KMS-11 (cell line): Measurements from ENCODE around the gene RND1.
A peak's percentile ranks its signal among the peaks of the same experiment; 100 is the strongest.

Experiments used
- H2AFZ ChIP-seq: fragments of 200-600 bp; sonication (generic); 2 replicates; pipeline ENCODE4 v1.6.1; 2016; ENCODE audit warnings: antibody characterized with exemption, mixed run types, low read depth
- H3K27ac ChIP-seq: fragments of 200-600 bp; sonication (generic); 2 replicates; pipeline ENCODE4 v1.6.1; 2016; ENCODE audit warnings: mild to moderate bottlenecking, mixed run types
- H3K27me3 ChIP-seq: fragments of 200-600 bp; sonication (generic); 2 replicates; pipeline ENCODE4 v1.6.1; 2017; ENCODE audit warnings: mild to moderate bottlenecking, low read depth, mixed run types, moderate library complexity; ENCODE audit not compliant: insufficient read depth
- H3K36me3 ChIP-seq: fragments of 200-600 bp; sonication (generic); 2 replicates; pipeline ENCODE4 v1.6.1; 2017; ENCODE audit warnings: mild to moderate bottlenecking, mixed run types; ENCODE audit not compliant: insufficient read depth
- H3K4me1 ChIP-seq: fragments of 200-600 bp; sonication (generic); 2 replicates; pipeline ENCODE4 v1.6.1; 2016; ENCODE audit warnings: mild to moderate bottlenecking, low read depth, mixed run types; ENCODE audit not compliant: poor library complexity, severe bottlenecking
- H3K4me2 ChIP-seq: fragments of 200-600 bp; sonication (generic); 2 replicates; pipeline ENCODE4 v1.7.0; 2016; ENCODE audit warnings: mild to moderate bottlenecking, mixed run types
- H3K4me3 ChIP-seq: fragments of 200-600 bp; sonication (generic); IDR thresholded peaks from 2 replicates; pipeline ENCODE4 v1.6.1; 2017; ENCODE audit warnings: low read depth, low read length, mixed read lengths; ENCODE audit not compliant: insufficient read depth
- H3K79me2 ChIP-seq: fragments of 200-600 bp; sonication (generic); 2 replicates; pipeline ENCODE4 v1.6.1; 2016; ENCODE audit warnings: low read depth, mixed run types; ENCODE audit not compliant: insufficient read depth
- H3K9ac ChIP-seq: fragments of 200-600 bp; sonication (generic); 2 replicates; pipeline ENCODE4 v1.6.1; 2016; ENCODE audit warnings: mild to moderate bottlenecking, mixed run types
- H4K20me1 ChIP-seq: fragments of 200-600 bp; sonication (generic); 2 replicates; pipeline ENCODE4 v1.6.1; 2016; ENCODE audit warnings: mild to moderate bottlenecking, mixed run types; ENCODE audit not compliant: insufficient read depth
- CTCF ChIP-seq: fragments of 200-600 bp; sonication (generic); conservative IDR thresholded peaks from 2 replicates; pipeline ENCODE4 v1.6.1; 2017; ENCODE audit warnings: low read depth, mild to moderate bottlenecking, antibody characterized with exemption, low read length, moderate library complexity, mixed read lengths

Gene RND1

GRCh38 chr12:48890657-48891418 lies 25.2 kb upstream of the RND1 start:
- H3K4me3 ChIP-seq, result no peak overlapping the region
- TF ChIP-seq CTCF, result peak; percentile 86
- H3K27ac ChIP-seq, result no peak overlapping the region
- no peaks in the 10 kb centered on the region for H3K79me2 ChIP-seq
- H3K27me3 ChIP-seq, result 0 out of 2 replicates have a peak, but pooled peaks cover 4% of the 10 kb centered on the region
- H2AFZ ChIP-seq, result peak overlapping the region; percentile 75
- H3K36me3 ChIP-seq, result no peaks in the 10 kb centered on the region
- no peaks in the 10 kb centered on the region for H4K20me1 ChIP-seq
- H3K9ac ChIP-seq, result no peak overlapping the region
- peaks cover 8% of the 10 kb centered on the region for H3K4me1 ChIP-seq
- no peak overlapping the region; the same call in 1 of the 2 replicates for H3K4me2 ChIP-seq

- Histone ChIP-seq H3K4me1 (peaks cover 8% of the 10 kb centered on the region), H4K20me1 (no peaks in the 10 kb centered on the region), H2AFZ (no peak overlapping the region), H3K36me3 (no peaks in the 10 kb centered on the region), H3K27me3 (0 out of 2 replicates have a peak, but pooled peaks cover 4% of the 10 kb centered on the region), H3K9ac (no peak overlapping the region), H3K27ac (no peak overlapping the region), H3K79me2 (no peaks in the 10 kb centered on the region), H3K4me2 (no peak overlapping the region), H3K4me3 (no peak overlapping the region)
- no peak for TF ChIP-seq CTCF
These were observed 24.0 kb upstream of the RND1 start for GRCh38 chr12:48889679-48890078.

GRCh38 chr12:48883305-48884161 lies 17.9 kb upstream of the RND1 start:
- H3K36me3 ChIP-seq, result no peaks in the 10 kb centered on the region
- H3K4me3 ChIP-seq, result no peak overlapping the region
- no peak overlapping the region for H3K9ac ChIP-seq
- H3K79me2 ChIP-seq, result no peaks in the 10 kb centered on the region
- H3K4me1 ChIP-seq, result no peaks in the 10 kb centered on the region
- no peak overlapping the region for H2AFZ ChIP-seq
- H4K20me1 ChIP-seq, result no peaks in the 10 kb centered on the region
- no peak overlapping the region for H3K4me2 ChIP-seq
- TF ChIP-seq CTCF, result no peak
- H3K27me3 ChIP-seq, result no peaks in the 10 kb centered on the region
- H3K27ac ChIP-seq, result no peak overlapping the region

GRCh38 chr12:48882972-48883304 lies 17.3 kb upstream of the RND1 start:
- no peak overlapping the region for H3K9ac ChIP-seq
- no peaks in the 10 kb centered on the region for H3K36me3 ChIP-seq
- no peak overlapping the region for H3K4me3 ChIP-seq
- no peaks in the 10 kb centered on the region for H3K4me1 ChIP-seq
- H2AFZ ChIP-seq, result no peak overlapping the region
- no peak overlapping the region for H3K27ac ChIP-seq
- no peak for TF ChIP-seq CTCF
- no peak overlapping the region for H3K4me2 ChIP-seq
- no peaks in the 10 kb centered on the region for H3K27me3 ChIP-seq
- no peaks in the 10 kb centered on the region for H4K20me1 ChIP-seq
- H3K79me2 ChIP-seq, result no peaks in the 10 kb centered on the region
